Measurements from ENCODE around the gene ITIH5. TPM values are rescaled to one million over a fixed set of nuclear protein-coding genes. Genes with fewer than 3 reads are reported as not detected.

ITIH5 gene
- total RNA-seq, 4 donors from 2014 or later: 4.4 to 10.7 (median 8.3) TPM

DNA sequence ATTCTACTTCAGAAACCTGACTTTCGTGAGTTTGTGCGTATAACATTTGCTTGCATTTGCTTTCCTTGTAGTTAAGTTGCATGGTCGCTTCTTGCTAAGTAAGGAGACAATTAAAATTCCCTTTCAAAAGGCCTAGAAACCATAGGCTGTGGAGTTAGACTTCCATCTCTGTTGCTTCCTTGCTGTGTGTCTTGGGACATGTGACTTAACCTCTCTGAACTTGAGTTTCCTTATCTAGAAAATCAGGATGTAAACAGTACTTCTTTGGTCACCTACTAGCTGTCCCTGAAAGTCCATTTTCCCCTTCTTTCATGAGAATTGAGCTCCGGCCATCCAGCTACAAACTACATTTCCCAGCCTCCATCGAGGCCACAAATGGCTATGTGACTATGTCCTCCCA lies 89.2 kb downstream of the ITIH5 start:
- intact Hi-C loops (cut with DNase I; ENCODE audit: low total_unique reads): no loop called here
- no peak for TF ChIP-seq POLR2A (IDR thresholded peaks at IDR 0.05)
- TF ChIP-seq, protein P1, sequence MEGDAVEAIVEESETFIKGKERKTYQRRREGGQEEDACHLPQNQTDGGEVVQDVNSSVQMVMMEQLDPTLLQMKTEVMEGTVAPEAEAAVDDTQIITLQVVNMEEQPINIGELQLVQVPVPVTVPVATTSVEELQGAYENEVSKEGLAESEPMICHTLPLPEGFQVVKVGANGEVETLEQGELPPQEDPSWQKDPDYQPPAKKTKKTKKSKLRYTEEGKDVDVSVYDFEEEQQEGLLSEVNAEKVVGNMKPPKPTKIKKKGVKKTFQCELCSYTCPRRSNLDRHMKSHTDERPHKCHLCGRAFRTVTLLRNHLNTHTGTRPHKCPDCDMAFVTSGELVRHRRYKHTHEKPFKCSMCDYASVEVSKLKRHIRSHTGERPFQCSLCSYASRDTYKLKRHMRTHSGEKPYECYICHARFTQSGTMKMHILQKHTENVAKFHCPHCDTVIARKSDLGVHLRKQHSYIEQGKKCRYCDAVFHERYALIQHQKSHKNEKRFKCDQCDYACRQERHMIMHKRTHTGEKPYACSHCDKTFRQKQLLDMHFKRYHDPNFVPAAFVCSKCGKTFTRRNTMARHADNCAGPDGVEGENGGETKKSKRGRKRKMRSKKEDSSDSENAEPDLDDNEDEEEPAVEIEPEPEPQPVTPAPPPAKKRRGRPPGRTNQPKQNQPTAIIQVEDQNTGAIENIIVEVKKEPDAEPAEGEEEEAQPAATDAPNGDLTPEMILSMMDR (IDR thresholded peaks at IDR 0.05): no peak
- 93 to 97% methylated on average over 5 of the region's 5 CpGs for WGBS, 2 donors
- DNase-seq (ENCODE audit: low spot score in 2 of 2): no peak
- no peak overlapping the region for H3K4me3 ChIP-seq (ENCODE audit: low read depth, poor library complexity, severe bottlenecking)

DNA sequence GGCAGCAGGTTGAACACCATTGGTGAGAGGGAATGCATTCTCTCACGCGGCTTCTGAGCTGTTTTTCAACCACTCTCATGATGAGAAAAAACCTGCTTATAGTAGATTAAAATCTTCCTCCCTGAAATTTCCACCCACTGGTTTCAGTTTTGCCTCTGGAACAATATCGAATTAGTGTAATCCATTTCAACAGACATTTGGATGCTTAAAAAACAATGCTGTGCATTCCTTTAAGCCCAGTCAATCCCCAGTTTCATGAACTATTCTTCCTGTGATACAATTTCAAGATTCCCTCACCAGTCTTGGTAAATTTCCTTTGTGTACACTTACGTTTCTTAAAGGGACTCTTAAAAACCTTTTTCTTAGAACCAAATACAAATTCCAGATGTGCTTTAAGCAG lies 89.6 kb downstream of the ITIH5 start:
- intact Hi-C loops (cut with DNase I; ENCODE audit: low total_unique reads): no loop called here
- DNase-seq (ENCODE audit: low spot score in 2 of 2): peak in 1 of 2 donors; percentile 37
- no peak overlapping the region for H3K4me3 ChIP-seq (ENCODE audit: low read depth, poor library complexity, severe bottlenecking)
- TF ChIP-seq POLR2A (IDR thresholded peaks at IDR 0.05): no peak
- TF ChIP-seq, protein P1 (IDR thresholded peaks at IDR 0.05): no peak
- 68 to 76% methylated on average over 4 of the region's 4 CpGs for WGBS, 2 donors

DNA sequence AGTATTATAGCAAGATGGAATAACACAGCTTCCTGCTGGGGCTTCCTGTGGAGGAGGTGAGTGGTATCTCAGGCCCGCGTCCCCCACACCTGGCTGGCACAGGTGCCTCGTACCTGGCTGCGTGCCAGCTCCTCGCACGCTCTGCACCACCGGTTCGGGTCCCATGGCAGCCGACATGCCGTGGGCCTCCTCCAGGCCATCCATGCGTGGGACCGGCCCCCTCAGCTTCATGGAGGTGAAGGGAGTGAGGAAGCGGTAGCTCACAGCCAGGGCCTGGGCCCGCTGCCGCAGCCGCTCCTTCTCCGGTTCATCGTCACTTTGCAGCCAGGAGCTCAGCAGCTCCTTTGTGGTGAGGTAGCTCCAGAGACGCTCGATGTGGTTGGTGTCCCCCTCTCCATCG lies 90.4 kb downstream of the ITIH5 start:
- WGBS, 2 donors: 83 to 88% methylated on average over 21 of the region's 21 CpGs
- TF ChIP-seq, protein P1 (IDR thresholded peaks at IDR 0.05): no peak
- no peak for TF ChIP-seq POLR2A (IDR thresholded peaks at IDR 0.05)
- intact Hi-C loops (cut with DNase I; ENCODE audit: low total_unique reads): no loop called here
- DNase-seq (ENCODE audit: low spot score in 2 of 2): no peak
- no peak overlapping the region for H3K4me3 ChIP-seq (ENCODE audit: low read depth, poor library complexity, severe bottlenecking)

DNA sequence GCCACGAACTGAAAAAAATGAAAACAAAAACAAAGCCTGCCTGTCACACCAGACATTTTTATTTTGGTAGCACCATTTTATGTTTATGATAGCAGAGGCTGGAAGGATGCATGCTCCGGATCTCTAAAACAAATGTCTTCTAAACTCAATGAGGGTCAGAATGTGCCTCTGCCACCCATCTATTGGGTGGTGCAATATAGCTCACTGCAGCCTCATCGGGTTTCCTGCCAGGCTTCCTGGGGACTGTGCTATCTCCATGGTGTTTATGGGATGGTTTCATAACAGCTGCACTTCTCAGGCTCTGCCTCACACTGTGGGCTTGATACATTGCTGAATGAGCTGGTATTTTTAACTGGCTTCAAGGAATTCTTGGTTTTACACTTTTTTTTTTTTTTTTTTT lies 94.4 kb downstream of the ITIH5 start:
- no peak overlapping the region for H3K4me3 ChIP-seq (ENCODE audit: low read depth, poor library complexity, severe bottlenecking)
- TF ChIP-seq, protein P1 (IDR thresholded peaks at IDR 0.05): no peak
- peak in 1 of 2 donors; percentile 23 for DNase-seq (ENCODE audit: low spot score in 2 of 2)
- WGBS, 2 donors: 49 to 60% methylated on average over 3 of the region's 3 CpGs
- intact Hi-C loops (cut with DNase I; ENCODE audit: low total_unique reads): no loop called here

DNA sequence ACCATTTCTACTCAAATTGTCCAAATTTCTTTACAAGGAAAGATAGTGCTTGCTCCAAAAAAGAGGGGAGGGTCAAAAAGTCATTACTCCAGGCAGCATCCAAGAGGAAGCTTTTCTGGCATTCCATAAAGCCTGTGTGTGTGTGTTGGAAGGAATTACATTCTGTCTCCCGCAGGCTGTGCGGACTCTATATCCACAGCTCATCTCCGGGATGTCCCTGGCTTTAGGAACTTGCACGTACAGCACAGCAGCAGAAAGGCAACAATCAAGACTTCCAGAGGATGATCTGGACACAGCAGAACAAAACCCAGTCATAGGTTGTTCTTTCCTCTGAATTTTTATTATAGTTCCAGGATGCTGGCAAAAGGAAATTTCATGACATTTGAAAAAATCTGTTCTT lies 94.8 kb downstream of the ITIH5 start:
- no peak for DNase-seq (ENCODE audit: low spot score in 2 of 2)
- H3K4me3 ChIP-seq (ENCODE audit: low read depth, poor library complexity, severe bottlenecking): no peak overlapping the region
- intact Hi-C loops (cut with DNase I; ENCODE audit: low total_unique reads): no loop called here
- TF ChIP-seq, protein P1 (IDR thresholded peaks at IDR 0.05): no peak
- TF ChIP-seq POLR2A (IDR thresholded peaks at IDR 0.05): no peak
- 68 to 74% methylated on average over 4 of the region's 4 CpGs for WGBS, 2 donors

DNA sequence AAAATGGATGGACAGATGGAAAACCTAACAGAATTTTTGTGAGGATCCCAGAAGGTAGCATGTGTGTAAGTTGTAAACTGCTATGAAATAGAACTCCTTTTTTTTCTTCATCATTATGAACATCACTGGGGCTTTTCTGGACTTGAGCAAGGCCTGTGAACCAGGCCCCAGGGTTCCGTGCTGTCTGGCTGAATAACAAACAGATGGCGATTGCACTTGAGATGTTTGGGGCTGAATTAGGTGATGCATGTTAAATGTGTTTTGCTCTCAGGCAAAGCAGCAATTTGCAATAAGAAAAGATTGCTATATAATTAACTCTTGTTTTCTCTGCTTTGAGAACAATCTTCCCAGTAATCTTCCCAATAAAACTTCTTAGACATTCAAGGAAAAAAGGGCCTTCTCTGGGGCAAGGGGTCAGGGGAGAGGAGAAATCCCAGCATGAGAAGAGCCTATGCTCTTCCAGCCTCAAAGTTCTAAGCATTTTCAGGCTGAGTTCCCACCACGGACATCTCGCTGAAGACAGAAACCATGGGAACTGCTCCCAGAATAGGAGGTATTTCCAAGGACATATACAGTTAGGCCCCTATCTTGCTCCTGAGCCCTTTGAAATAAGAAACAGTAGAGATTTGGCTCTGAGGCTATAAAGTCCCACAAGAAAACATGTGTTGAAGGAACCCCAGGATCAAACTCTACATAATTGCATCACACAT lies 98.7 kb downstream of the ITIH5 start:
- intact Hi-C loops (cut with DNase I; ENCODE audit: low total_unique reads): no loop called here
- H3K4me3 ChIP-seq (ENCODE audit: low read depth, poor library complexity, severe bottlenecking): no peak overlapping the region
- DNase-seq (ENCODE audit: low spot score in 2 of 2): no peak
- TF ChIP-seq, protein P1 (IDR thresholded peaks at IDR 0.05): no peak
- no peak for TF ChIP-seq POLR2A (IDR thresholded peaks at IDR 0.05)
- 75 to 86% methylated on average over 4 of the region's 4 CpGs for WGBS, 2 donors
